HuH-7 (cell line): ENCODE data around the gene TMUB1.

Experiments used
- DNase-seq: peaks from one replicate; pipeline ENCODE4 v3.0.0; 2011; ENCODE audit warnings: low spot score

The TMUB1 gene, protein sequence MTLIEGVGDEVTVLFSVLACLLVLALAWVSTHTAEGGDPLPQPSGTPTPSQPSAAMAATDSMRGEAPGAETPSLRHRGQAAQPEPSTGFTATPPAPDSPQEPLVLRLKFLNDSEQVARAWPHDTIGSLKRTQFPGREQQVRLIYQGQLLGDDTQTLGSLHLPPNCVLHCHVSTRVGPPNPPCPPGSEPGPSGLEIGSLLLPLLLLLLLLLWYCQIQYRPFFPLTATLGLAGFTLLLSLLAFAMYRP

DNA sequence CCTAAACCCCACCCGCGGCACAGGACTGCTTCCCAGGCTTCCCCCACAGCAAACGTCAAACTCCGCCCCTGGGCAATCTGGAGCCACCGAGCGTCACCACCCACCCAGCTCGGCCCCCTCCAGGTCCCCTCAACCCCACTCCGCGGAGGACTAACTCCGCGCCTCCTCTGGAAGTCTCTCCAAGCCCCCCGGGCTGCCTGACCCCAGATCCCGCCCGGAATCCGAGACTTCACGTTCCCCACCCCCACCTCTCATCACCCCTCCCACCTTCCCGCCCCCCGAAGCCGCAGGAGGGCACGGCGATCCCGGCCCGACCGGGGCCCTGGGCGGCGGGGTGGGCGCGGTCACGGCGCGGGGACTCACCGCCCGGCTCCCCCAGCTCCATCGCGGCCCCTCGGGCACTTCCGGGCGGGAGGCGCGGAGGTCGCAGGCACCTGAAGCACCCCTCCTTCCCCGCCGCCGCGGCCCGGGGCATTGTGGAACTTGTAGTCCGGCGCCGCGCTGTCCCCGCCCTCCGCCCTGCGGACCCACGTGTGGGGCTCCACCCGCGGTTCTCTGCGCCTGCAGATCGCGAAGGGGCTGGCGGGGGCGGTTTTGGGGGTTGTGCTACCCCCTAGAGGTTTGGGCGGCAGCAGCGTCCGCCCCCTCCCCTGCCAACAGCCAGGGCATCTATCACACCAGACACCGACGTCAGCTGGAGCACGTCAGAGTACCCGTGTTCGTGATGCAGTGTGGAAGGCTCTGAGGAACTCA lies at the start of gene TMUB1:
Gene TMUB1 (minus strand): TSS at position 423 of the 753 bp plus-strand sequence. CDS start 930 bp downstream, outside the sequence.
- peak; percentile 85 for DNase-seq

DNA sequence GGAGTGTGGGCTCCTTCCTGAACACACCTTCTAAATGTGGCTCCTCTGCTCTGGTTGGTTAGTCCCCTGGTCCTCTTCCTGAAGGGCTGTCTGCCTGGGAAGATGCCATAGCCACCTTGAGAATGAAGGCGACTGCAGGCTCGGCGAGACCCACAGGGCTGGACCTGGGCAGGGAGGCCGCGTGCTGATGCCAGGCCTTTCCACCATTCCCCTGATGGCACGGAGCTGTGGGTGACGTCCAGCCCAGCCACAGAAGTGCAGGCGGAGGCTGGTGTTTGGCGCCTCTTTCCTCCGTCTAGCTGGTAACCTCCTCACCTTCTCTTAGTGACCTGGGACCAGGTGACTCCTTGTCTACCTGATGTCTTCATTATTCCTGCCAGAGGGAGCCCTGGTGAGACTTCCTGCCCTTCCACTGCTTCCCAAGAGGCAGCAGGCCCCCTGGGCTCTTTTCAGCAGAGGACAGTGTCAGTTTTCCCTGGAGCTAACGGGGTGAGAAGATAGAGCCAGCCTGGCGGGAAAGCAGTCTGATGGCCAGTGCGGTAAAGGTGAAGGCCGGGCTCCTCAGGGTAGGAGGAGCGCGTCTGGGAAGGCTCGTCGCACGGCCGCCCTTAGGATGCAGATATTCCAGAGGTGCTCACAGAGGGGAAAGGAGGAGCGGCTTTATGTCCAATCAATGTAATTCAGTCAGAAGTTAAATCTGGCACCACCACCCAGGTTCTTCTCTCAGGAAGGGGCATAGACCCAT lies 49.3 kb upstream of the TMUB1 start:
- DNase-seq = no peak

DNA sequence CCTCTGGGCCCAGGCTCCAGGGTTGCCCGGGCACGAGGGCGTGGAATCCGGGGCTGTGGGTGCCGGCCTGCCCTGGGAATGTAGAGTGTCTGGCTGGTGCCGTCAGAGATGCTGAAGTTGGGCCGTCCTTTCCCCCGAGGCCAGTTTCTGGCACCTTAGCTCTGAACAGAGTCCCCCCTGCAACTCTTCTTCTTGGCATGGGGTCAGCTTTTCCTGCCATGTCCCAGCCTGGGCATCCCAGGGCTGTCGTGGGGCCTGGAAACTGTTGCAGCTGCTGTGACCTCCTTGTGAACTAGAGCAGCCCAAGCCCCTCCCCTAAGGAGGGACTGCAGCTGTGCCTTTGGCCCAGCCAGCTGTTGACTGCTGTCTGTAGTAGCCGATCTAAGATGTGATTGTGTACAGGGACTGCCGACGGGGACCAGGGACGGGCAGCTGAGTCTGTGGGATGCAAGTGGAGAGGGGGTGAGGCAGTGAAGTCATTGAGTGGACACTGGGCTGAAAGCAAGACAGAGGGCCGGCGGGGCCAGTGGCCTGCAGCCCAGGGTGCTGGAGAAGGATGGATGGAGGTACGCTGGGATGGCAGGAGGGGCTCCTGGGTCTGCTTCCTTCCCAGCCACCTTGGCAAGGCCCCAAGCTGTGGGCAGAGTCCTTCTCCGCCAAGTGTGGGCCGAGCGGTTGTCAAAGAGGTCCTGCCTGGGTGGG lies 48.5 kb upstream of the TMUB1 start:
- no peak for DNase-seq

DNA sequence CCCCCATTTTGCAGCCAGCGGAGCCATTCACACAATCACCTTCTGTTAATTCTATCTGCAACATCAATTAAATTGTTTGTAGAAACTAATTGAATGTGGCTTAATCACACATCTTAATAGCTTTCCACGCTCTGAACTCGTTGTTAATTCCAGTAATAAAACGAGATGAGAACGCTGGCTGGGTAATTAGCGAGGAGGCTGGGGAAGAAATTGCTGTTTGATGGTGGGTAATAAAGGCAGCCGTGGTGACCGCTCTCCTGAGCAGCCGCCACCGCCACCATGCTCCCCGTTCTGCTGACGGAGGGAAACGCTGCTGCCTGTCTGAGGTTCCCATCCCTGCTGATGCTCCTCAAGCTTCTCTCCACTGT lies 47.9 kb upstream of the TMUB1 start:
- DNase-seq = no peak

DNA sequence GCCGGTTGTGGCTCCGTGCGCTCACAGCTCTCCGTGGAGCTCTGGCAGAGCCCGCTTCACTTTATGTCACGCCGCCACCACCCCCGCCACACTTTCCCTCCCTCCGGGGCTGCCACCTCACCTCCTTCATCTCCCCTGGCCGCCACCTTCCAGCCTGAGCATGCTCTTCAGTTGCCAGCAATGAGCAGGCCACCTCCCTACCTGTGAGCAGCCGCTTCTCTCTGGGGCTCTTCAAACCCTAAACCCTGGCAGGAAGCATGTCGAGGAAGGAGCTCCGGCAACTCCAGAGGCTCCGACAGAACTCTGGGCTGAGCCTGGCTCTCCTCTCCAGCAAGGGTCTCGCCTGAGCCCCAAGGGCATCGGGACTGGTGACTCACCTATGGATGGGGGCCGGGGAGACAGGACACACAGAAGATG lies 47.5 kb upstream of the TMUB1 start:
- no peak for DNase-seq

DNA sequence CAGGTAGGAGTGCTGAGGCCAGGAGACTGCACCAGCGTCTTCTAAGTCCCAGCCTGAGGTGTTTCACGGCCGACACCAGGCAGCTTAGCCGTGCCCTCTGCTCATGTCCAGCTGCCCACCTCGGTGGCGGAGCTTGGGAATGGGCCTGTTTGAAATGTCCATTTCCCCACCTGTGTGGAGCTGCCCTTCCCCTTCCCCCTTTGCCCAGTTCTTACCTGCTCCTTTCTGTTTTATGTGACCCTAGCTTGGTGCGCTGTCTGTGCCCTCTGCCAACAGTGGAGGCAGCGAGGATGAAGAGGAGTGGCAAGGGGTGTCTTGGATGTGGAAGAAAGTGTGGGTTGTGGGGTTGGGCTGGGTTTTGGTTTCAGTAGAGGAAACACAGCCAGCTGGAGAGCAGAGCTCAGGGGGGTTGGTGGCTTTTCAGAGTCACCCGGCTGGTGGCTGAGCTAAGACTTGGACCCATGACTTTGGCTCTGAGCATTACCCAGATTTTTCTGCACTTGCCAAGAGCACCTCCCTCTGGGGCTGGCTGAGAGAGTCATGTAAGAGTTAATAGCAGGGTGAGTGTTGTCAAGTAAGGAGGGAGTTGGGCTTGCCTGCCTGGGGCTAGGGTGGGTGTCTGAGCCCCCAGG lies 46.8 kb upstream of the TMUB1 start:
- no peak for DNase-seq

DNA sequence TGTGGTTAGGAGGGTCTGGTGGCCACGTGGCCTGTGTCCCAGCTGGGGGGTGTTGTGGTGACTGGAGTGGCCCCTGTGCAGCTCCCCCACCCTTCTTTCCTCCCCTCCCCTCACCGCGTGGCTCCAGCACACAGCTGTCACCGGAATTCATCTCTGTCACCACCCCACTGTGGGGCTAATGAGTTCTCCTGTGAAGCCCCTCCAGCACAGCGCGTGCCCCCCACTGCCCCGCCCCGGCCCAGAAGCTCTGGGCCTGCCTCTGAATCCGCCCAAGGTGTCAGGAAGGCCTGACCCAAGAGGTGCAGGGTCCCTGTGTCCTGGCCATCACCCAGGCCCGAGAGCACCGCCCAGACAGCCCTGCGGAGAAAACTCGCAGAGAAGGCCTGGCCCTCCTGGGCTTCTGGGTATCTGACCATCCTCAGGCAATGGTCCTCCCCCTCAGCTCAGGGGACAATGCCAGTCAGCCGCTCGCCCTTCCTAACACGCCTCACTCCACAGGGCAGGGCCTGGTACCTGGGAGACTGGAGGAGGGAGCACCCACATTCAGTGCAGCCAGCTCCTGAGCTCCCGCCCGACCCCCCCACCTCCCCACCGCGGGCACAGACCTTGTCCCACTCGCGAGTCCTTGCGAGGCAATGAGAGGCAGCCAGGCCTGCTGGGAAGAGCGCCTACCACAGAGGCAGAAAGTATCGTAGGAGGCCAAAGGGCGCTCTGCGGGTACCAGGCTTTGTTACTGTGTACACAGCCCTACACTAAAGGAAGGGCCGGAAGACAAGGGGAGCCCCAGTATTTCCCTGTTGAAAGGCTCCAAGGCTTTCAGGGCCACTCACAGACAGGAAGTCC lies 46.0 kb upstream of the TMUB1 start:
- no peak for DNase-seq

DNA sequence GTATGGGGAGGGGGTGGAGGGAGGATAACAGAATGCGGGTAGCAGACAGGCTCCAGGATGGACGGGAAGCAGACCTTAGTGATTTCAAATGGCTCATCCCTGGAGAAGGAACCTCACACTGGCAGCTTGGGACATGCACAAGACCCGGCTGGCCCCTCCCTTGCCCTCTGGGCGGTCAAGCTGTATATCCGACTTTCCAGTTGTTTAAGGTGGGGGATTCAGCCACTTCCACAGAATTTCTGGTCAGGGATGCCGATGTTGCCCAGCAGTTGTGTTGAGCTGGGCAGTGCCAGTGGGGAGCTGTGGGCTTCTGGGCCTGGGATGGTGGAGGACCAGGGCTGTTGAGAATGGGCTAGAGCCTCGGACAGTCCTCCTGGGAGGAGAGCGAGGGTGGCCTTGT lies 45.4 kb upstream of the TMUB1 start:
- DNase-seq = no peak

DNA sequence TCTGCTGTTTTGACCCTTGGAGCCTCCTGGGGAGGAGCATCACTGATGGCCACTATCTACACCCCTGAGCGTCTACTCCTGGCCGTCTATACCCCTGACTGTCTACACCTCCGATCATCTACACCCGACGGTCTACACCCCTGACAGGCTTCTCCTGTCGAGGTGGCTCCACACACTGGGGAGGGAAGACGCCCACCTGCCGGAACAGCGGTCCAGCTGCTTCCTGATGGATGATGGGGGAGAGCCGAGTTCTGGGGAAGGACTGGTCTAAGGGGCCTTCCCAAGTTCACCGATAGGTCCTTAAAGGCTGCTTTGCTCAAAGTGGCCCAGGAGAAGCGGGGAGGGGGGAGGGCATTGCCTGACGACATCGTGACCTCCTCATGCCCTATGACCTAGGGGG lies 44.9 kb upstream of the TMUB1 start:
- DNase-seq = no peak

DNA sequence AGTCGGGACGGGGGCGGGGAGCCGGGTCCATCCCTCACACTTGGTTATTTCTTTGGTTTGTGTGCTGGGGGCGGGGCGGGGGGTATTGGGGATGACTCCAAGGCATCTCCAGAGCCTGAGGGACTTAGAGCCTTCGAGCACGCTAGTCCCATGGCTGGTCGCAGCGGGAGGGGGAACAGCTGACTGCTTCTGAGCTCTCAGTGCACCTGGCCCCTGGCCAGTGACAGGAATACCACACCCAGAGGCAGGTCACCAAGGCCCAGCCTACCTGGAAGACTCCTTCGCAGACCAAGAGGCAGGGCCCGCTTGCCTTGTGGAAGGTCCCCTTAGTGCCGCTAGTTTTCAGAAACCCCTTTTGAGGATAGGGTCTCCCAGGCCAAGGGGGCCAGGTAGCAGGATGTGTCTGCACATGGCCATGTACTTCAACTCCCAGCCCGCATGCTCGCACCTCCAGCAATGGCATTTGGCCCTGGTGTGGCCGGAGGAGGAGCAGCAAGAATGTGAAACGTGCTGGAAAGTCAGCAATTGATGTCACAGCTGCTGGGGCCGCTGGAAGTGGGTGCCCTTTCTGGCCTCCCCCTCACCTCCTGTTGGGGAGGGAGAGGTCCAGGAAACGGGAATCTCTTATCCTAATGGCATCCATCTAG lies 43.3 kb upstream of the TMUB1 start:
- no peak for DNase-seq

DNA sequence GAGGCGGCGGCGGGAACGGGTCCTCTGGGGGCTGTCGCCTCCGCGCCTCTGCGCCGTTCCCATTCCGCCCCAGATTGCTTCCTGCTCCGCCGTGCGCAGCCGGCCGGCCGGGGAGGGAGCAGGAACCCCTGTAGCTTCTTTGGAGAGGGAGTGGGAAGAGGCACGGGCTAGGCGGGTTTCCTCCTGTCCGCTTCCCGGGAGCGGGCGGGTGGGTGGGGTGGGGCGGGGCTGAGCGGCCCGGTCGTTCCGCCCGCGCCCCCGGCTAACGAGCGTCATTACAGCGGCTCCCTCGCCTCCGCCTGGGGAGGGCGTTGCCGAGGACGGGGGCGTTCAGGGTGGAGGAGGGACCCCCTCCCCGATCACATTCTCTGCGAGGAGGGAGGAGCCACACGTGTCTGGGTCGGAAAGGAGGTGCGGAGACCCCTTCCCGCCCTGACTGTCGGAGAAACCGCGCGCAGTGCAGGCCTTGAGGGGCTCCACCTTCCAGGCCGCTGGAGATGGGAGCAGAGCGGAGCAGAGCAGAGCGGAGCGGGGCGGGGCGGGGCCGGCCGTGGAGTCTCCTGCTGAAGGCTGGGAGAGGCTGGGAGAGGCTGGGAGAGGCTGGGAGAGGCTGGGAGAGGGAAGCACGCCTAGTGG lies 42.7 kb upstream of the TMUB1 start:
- no peak for DNase-seq

DNA sequence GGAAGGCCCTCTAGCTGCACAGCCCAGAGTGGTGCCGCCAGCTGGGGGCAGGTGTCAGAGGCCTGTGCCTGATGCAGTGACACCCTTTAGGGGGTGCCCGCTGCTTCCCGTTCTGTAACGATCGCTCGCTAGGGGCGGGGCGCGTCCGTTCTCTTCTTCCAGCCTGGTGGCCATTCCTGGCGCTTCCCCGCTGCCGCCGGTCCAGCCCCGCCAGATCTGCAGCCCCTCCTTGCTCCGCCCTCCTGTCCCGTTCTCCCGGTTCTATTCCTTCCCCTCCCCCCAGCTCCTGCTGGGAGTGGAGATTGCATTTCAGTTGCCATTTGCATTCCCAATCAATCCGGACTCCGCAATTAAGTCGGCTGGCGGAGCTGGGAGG lies 42.2 kb upstream of the TMUB1 start:
- DNase-seq = no peak

DNA sequence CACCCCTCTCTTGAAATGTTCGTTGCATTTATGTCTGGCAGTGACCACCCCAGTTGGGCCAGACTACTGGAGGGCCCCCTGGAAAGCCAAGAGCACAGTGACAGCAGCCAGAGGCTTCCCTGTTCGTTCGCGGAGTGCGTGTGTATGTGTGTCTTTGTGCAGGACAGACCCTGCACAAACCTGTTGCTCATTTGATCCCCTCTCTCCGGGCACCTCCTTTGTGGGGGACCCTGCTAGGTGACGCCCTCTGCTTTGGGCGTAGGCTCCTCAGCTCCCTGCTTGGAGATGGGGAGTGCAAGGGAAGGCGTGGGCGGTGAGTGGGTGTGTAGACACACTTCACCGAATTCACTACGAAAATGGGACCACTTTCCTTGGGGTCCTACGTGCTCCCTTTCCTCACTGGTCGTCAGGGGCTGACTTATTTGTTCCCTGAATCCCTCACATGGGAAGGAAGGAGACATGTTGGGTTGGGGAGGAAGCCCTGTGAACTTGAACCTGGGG lies 41.7 kb upstream of the TMUB1 start:
- DNase-seq = no peak

DNA sequence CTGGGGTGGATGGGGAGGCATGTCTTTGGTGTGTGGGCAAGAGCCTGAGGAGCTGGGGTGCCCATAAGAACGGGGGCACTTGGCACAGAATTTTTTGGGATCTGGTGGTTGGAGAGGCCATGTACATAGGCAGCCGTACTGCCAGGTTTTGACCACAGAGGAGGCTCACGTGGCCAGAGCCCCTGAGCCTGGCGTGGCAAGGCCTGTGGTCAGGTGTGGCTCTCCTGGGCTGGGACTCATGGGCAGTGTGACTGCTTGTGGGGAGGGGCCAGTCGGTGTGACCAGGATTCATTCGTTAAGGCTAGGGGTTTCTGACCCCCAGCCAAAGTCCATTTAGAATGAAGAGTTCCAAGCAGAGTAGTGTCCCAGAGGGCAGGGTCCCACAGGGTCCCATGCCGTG lies 41.2 kb upstream of the TMUB1 start:
- DNase-seq = no peak

DNA sequence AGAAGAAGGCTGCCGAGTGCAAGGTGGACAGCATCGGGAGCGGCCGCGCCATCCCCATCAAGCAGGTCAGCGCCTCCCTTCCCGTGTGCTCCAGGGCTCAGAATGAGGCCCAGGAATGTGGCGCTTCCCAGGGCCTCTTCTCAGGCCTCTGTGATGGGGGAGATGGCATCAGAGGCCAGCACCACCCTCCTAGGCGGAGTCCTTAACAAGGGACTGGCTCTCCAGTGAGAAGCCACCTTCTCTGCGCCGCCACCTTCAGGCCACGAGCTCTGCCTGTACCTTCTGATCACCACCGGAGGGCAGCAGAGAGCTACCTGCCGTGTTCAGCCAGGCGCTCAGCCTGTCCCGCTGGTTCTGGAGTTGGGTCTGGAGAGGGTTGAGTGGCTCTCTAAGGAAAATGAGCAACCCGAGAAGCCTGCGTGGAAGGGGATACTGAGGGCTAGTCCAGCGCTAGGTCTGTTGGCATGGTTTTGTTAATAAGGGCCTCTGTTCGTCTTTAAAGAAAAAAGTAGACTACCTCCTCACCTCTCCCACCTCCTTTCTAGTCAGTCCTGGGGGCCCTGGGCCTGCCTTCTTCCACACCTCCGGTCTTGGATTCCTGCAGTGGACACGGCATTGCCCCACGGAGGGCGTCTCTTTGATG lies 40.6 kb upstream of the TMUB1 start:
- peak; percentile 99 for DNase-seq

DNA sequence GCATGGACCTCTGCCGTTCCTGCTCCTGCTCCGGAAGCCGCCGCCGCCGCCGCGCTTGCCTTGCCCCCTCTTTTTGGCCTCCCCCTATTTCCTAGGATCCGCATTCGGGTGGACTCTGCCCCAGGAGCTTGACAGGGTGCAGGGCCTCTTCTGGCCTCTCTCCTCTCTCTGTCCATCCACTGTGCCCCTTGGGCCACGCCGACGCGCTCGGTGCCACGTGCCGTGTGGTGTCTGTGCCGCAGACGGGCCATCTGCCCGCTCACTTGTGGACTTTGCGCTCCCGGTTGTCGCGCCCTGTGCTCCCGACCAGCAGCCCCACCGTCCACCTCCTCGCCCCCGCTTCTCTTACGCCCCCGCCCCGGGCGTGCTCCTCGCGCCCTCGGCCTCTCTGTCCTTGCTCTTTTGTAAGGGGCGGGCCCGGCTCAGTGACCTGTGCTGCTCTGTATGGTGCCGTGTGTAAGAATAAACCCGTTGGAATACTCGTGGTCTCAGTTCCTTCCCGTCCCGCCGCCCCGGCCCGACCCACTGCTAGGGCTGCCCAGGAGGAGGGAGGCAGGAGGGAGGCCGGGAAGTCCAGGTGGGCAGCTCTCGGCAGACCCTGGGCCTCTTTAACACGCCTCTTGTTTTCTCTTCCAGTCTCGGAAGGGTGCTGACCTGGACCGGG lies 40.0 kb upstream of the TMUB1 start:
- DNase-seq = no peak

DNA sequence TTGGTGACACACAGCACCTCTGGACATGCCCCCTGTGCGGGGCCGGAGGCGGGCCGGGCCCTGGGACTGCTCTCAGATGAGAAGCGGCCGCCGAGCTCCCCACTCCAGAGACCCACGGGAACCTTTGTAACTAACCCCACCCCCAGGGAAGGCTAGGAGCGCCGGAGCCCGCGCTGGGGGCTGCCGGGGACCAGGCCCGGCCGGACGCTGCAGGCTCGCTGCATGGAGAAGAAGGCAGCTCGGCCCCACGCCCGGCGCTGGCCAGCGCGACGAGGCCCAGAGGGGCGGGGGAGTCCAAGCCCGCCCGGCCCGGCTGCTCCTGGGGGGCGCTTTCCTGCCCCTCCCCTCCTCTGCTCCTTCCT lies 39.5 kb upstream of the TMUB1 start:
- no peak for DNase-seq

DNA sequence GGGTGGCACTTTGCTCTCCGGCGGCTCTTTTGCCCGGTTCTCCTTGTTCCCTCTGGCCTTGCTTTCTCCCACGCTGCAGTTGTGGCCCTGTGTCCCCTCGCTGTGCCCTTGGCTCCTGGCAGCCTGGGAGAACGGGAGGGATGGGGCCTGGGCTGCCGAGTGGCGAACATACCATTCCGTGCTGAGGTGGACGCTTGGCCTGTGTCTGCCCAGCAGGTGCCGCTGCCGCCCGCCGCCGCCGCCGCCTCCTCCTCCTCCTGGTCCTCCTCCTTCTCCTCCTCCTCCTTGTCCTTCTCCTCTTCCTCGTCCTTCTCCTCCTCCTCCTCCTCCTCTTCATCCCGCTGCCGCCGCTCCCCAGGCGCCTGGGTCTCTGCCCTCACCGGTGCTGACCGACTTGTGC lies 39.0 kb upstream of the TMUB1 start:
- DNase-seq = no peak
